Urinary bladder (tissue), 4 donors: ENCODE measurements around the gene ATN1. TPM values are rescaled to one million over a fixed set of nuclear protein-coding genes. Genes with fewer than 3 reads are reported as not detected.

Source experiments
- DNase-seq: peaks from one replicate; pipeline ENCODE4 v3.0.0-alpha.2; 2015; ENCODE audit errors: extremely low spot score
- H3K27ac ChIP-seq: one replicate; pipeline ENCODE4 v1.5.1; 2013; ENCODE audit warnings: low read depth, mild to moderate bottlenecking, moderate library complexity
- H3K36me3 ChIP-seq: one replicate; pipeline ENCODE4 v1.6.1; 2013; ENCODE audit warnings: mild to moderate bottlenecking, moderate library complexity; ENCODE audit not compliant: insufficient read depth
- H3K4me1 ChIP-seq: one replicate; pipeline ENCODE4 v1.6.1; 2013; ENCODE audit warnings: mild to moderate bottlenecking, moderate library complexity; ENCODE audit not compliant: insufficient read depth
- H3K4me3 ChIP-seq: one replicate; pipeline ENCODE4 v1.5.1; 2013; ENCODE audit warnings: low read depth, low read length
- WGBS: extraction: QIAGEN DNeasy Blood & Tissue Kit; methylation state at CpG from one replicate; pipeline ENCODE4 v1.1.7; 2013; 5-methylcytosine and 5-hydroxymethylcytosine counted together
- polyA plus RNA-seq: library from polyadenylated mRNA; stranded (reverse); fragments of 200-250 nt; gene quantifications from one replicate; pipeline ENCODE4 v1.2.3, GENCODE V29; 2013
- total RNA-seq: library from RNA; depleted of rRNA; stranded (reverse); fragments of >200 nt; gene quantifications from one replicate; pipeline ENCODE4 v1.2.3, GENCODE V29; 2014
- donor health status: healthy with polysubstance abuse.
- donor health status: healthy.

Gene ATN1
- total and polyA plus RNA-seq, 2 donors, result 18.2 to 151 TPM

- Histone ChIP-seq H3K4me1 (no peaks in the 10 kb centered on the region), H3K36me3 (no peaks in the 10 kb centered on the region), H3K4me3 (peak overlapping the region; percentile 61), H3K27ac (no peak overlapping the region)
- 19% methylated on average over 29 of the region's 29 CpGs for WGBS
- DNase-seq, result no peak
These were observed 12.6 kb upstream of the ATN1 start for GRCh38 chr12:6914947-6915788.

- H3K4me3 ChIP-seq, result no peak overlapping the region
- WGBS, result 78% methylated on average over 14 of the region's 14 CpGs
- no peak overlapping the region for H3K27ac ChIP-seq
- H3K36me3 ChIP-seq, result no peaks in the 10 kb centered on the region
- no peaks in the 10 kb centered on the region for H3K4me1 ChIP-seq
- DNase-seq, result no peak
These were observed 11.9 kb upstream of the ATN1 start for GRCh38 chr12:6915789-6916285.

- Histone ChIP-seq H3K27ac (no peak overlapping the region), H3K4me1 (no peaks in the 10 kb centered on the region), H3K36me3 (no peaks in the 10 kb centered on the region), H3K4me3 (no peak overlapping the region)
- WGBS, result 89% methylated on average over 11 of the region's 11 CpGs
- DNase-seq, result no peak
These were observed 11.1 kb upstream of the ATN1 start for GRCh38 chr12:6916426-6917200.

GRCh38 chr12:6917491-6918231 is 10.1 kb upstream of the ATN1 start:
- Histone ChIP-seq H3K4me3 (no peak overlapping the region), H3K36me3 (no peaks in the 10 kb centered on the region), H3K4me1 (no peaks in the 10 kb centered on the region), H3K27ac (no peak overlapping the region)
- WGBS, result 80% methylated on average over 14 of the region's 14 CpGs
- no peak for DNase-seq

- no peak for DNase-seq
- WGBS, result 75% methylated on average over 7 of the region's 7 CpGs
- H3K36me3 ChIP-seq, result no peaks in the 10 kb centered on the region
- H3K27ac ChIP-seq, result no peak overlapping the region
- no peak overlapping the region for H3K4me3 ChIP-seq
- H3K4me1 ChIP-seq, result no peaks in the 10 kb centered on the region
These were observed 8.2 kb upstream of the ATN1 start for GRCh38 chr12:6919588-6919987.

GRCh38 chr12:6921539-6921938 is 6.2 kb upstream of the ATN1 start:
- H3K27ac ChIP-seq, result no peak overlapping the region
- no peak for DNase-seq
- H3K36me3 ChIP-seq, result no peaks in the 10 kb centered on the region
- no peak overlapping the region for H3K4me3 ChIP-seq
- no peaks in the 10 kb centered on the region for H3K4me1 ChIP-seq
- 86% methylated on average over 7 of the region's 7 CpGs for WGBS

GRCh38 chr12:6921996-6922946 is 5.5 kb upstream of the ATN1 start:
- H3K4me1 ChIP-seq, result no peaks in the 10 kb centered on the region
- 79% methylated on average over 9 of the region's 9 CpGs for WGBS
- H3K4me3 ChIP-seq, result no peak overlapping the region
- DNase-seq, result no peak
- H3K36me3 ChIP-seq, result no peaks in the 10 kb centered on the region
- no peak overlapping the region for H3K27ac ChIP-seq

- 84% methylated on average over 10 of the region's 10 CpGs for WGBS
- no peaks in the 10 kb centered on the region for H3K4me1 ChIP-seq
- no peak overlapping the region for H3K27ac ChIP-seq
- H3K4me3 ChIP-seq, result no peak overlapping the region
- DNase-seq, result no peak
- H3K36me3 ChIP-seq, result no peaks in the 10 kb centered on the region
These were observed 4.6 kb upstream of the ATN1 start for GRCh38 chr12:6923003-6923732.

GRCh38 chr12:6923851-6924250 is 3.9 kb upstream of the ATN1 start:
- no peak overlapping the region for H3K4me3 ChIP-seq
- WGBS, result 54% methylated on average over 6 of the region's 6 CpGs
- DNase-seq, result no peak
- H3K36me3 ChIP-seq, result no peaks in the 10 kb centered on the region
- H3K4me1 ChIP-seq, result no peaks in the 10 kb centered on the region
- H3K27ac ChIP-seq, result no peak overlapping the region

- Histone ChIP-seq H3K27ac (peak overlapping the region; percentile 85), H3K36me3 (no peaks in the 10 kb centered on the region), H3K4me1 (no peaks in the 10 kb centered on the region), H3K4me3 (no peak overlapping the region)
- no peak for DNase-seq
- 4% methylated on average over 1 of the region's 1 CpG for WGBS
These were observed 2.6 kb upstream of the ATN1 start for GRCh38 chr12:6925239-6925539.

GRCh38 chr12:6925540-6926279 is 2.0 kb upstream of the ATN1 start:
- Histone ChIP-seq H3K4me1 (no peaks in the 10 kb centered on the region), H3K27ac (peak overlapping the region; percentile 85), H3K4me3 (peak overlapping the region; percentile 23), H3K36me3 (no peaks in the 10 kb centered on the region)
- 7% methylated on average over 8 of the region's 8 CpGs for WGBS
- DNase-seq, result no peak
